Measurements from ENCODE around the gene C1orf226. TPM values are rescaled to one million over a fixed set of nuclear protein-coding genes. Genes with fewer than 3 reads are reported as not detected.

C1orf226 gene
- total and polyA plus RNA-seq, 2 experiments from 2014 or later: 2.7 to 12.5 TPM

DNA sequence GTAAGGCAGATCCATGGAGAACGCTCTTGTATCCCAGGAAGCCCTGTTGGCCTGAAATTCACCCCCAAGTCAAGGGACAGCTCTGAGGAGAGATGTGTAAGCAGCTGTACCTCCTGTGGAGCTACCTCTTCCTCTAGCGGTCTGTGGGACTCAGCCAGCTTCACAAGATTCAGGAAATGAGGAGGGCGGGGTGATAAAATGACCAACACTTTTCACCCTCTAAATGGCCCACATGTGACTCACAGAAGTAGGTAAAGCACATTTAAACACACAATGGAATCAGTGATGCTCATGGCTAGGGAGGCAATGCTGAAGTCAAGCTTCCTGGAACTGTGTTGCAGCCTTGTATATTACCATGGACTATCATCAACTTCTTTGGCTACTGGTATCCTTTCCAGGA lies 30.5 kb downstream of the C1orf226 start, which contains the start of gene SH2D1B (continued):
- TF ChIP-seq REST (IDR thresholded peaks at IDR 0.05; ENCODE audit: unreplicated experiment) (no peak), ETS1 (IDR thresholded peaks at IDR 0.05) (no peak), ZNF331 (CRISPR knock-in tag; IDR thresholded peaks at IDR 0.05; ENCODE audit: low read depth) (no peak), EZH2 (IDR thresholded peaks at IDR 0.05; ENCODE audit: low read depth, unreplicated experiment) (no peak), CREB1 (CRISPR knock-in tag; IDR thresholded peaks at IDR 0.05; ENCODE audit: low read depth) (no peak)
- TF ChIP-seq, protein P1, sequence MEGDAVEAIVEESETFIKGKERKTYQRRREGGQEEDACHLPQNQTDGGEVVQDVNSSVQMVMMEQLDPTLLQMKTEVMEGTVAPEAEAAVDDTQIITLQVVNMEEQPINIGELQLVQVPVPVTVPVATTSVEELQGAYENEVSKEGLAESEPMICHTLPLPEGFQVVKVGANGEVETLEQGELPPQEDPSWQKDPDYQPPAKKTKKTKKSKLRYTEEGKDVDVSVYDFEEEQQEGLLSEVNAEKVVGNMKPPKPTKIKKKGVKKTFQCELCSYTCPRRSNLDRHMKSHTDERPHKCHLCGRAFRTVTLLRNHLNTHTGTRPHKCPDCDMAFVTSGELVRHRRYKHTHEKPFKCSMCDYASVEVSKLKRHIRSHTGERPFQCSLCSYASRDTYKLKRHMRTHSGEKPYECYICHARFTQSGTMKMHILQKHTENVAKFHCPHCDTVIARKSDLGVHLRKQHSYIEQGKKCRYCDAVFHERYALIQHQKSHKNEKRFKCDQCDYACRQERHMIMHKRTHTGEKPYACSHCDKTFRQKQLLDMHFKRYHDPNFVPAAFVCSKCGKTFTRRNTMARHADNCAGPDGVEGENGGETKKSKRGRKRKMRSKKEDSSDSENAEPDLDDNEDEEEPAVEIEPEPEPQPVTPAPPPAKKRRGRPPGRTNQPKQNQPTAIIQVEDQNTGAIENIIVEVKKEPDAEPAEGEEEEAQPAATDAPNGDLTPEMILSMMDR (conservative IDR thresholded peaks at IDR 0.05; ENCODE audit: low read depth in 2 of 2): no peak

- Mint-ChIP-seq H3K4me3 (no peak overlapping the region), H3K27me3 (ENCODE audit: insufficient read depth, low read depth, poor library complexity) (peaks cover 3% of the 10 kb centered on the region), H3K4me1 (peaks cover 3% of the 10 kb centered on the region; the same call in 1 of the 3 replicates), H3K9me3 (peaks cover 7% of the 10 kb centered on the region; the same call in 1 of the 3 replicates), H3K27ac (no peak overlapping the region), H3K36me3 (ENCODE audit: low read depth) (no peaks in the 10 kb centered on the region)
- Histone ChIP-seq H3K9me2 (ENCODE audit: insufficient read depth) (peaks cover 14% of the 10 kb centered on the region; the same call in 1 of the 2 replicates), H3K79me2 (replicated peaks; ENCODE audit: insufficient read depth) (no peaks in the 10 kb centered on the region), H3K36me3 (ENCODE audit: insufficient read depth) (0 out of 2 replicates have a peak, but pooled peaks cover 3% of the 10 kb centered on the region), H3K4me3 (no peak overlapping the region), H4K20me1 (replicated peaks; ENCODE audit: insufficient read depth) (no peaks in the 10 kb centered on the region), H3F3A (replicated peaks; ENCODE audit: low read depth) (no peaks in the 10 kb centered on the region), H3K27me3 (ENCODE audit: insufficient read depth) (no peaks in the 10 kb centered on the region), H3K4me2 (no peak overlapping the region), H3K27ac (ENCODE audit: low read depth) (no peak overlapping the region), H2AFZ (no peak overlapping the region), H3K4me1 (ENCODE audit: insufficient read depth) (no peaks in the 10 kb centered on the region)
- no peak for DNase-seq (ENCODE audit: low spot score)
- ATAC-seq: no peak
- TF ChIP-seq EZH2 (IDR thresholded peaks at IDR 0.05; ENCODE audit: low read depth, unreplicated experiment) (no peak), CREB1 (CRISPR knock-in tag; IDR thresholded peaks at IDR 0.05; ENCODE audit: low read depth) (no peak), REST (IDR thresholded peaks at IDR 0.05; ENCODE audit: unreplicated experiment) (no peak), STAT1 (IDR thresholded peaks at IDR 0.05; ENCODE audit: unreplicated experiment) (no peak), ZNF331 (CRISPR knock-in tag; IDR thresholded peaks at IDR 0.05; ENCODE audit: low read depth) (no peak), JUNB (IDR thresholded peaks at IDR 0.05; ENCODE audit: unreplicated experiment) (no peak), NANOG (IDR thresholded peaks at IDR 0.05; ENCODE audit: borderline replicate concordance) (no peak), EZH2phosphoT487 (IDR thresholded peaks at IDR 0.05; ENCODE audit: unreplicated experiment) (no peak), POLR2AphosphoS5 (IDR thresholded peaks at IDR 0.05; ENCODE audit: low read depth) (no peak)
These were observed 34.7 kb downstream of the C1orf226 start for GRCh38 chr1:162416215-162416614.
